HG02759 (cell line): ENCODE results near the gene PRKCB.

Experiments
- ATAC-seq: cut with Tn5 transposase; IDR thresholded peaks from one replicate; pipeline ENCODE4 v1.9.1; 2021; ENCODE audit warnings: mild to moderate bottlenecking, moderate library complexity; ENCODE audit not compliant: unreplicated experiment

Gene PRKCB

GRCh38 chr16:24035127-24035842, 199.5 kb downstream of the PRKCB start:
- no peak for ATAC-seq

- no peak for ATAC-seq
These were observed 200.3 kb downstream of the PRKCB start for GRCh38 chr16:24036038-24036543.

- no peak for ATAC-seq
These were observed 200.8 kb downstream of the PRKCB start for GRCh38 chr16:24036614-24037013.

GRCh38 chr16:24037335-24037734, 201.6 kb downstream of the PRKCB start:
- ATAC-seq, result no peak

GRCh38 chr16:24041834-24042631, 206.2 kb downstream of the PRKCB start:
- ATAC-seq, result peak; percentile 71

- no peak for ATAC-seq
These were observed 208.7 kb downstream of the PRKCB start for GRCh38 chr16:24044467-24044866.

GRCh38 chr16:24045641-24046040, 209.9 kb downstream of the PRKCB start:
- ATAC-seq, result no peak

GRCh38 chr16:24046442-24046841, 210.7 kb downstream of the PRKCB start:
- no peak for ATAC-seq

- ATAC-seq, result no peak
These were observed 213.3 kb downstream of the PRKCB start for GRCh38 chr16:24049113-24049512.

GRCh38 chr16:24051125-24051524, 215.3 kb downstream of the PRKCB start:
- no peak for ATAC-seq

- no peak for ATAC-seq
These were observed 216.7 kb downstream of the PRKCB start for GRCh38 chr16:24052329-24053098.

GRCh38 chr16:24053099-24053946, 217.5 kb downstream of the PRKCB start:
- no peak for ATAC-seq

GRCh38 chr16:24054741-24055491, 219.1 kb downstream of the PRKCB start:
- no peak for ATAC-seq

- ATAC-seq, result no peak
These were observed 226.6 kb downstream of the PRKCB start for GRCh38 chr16:24062270-24062817.

- no peak for ATAC-seq
These were observed 233.3 kb downstream of the PRKCB start for GRCh38 chr16:24069036-24069590.

GRCh38 chr16:24070851-24071250, 235.1 kb downstream of the PRKCB start:
- ATAC-seq, result no peak

GRCh38 chr16:24071666-24072360, 236.0 kb downstream of the PRKCB start:
- ATAC-seq, result no peak

GRCh38 chr16:24073321-24073720, 237.5 kb downstream of the PRKCB start:
- ATAC-seq, result no peak
